AG04449 (cell line): ENCODE data around the gene GCNT2.
"Not testable (repeated sequence)": the region's sequence is repeated elsewhere in the genome, so short reads cannot be mapped to it uniquely, and the experiment has no call there.

Experiments used
- CTCF ChIA-PET: fragments of 350-600 bp; formaldehyde crosslinking; extraction: SDS; loops from one replicate; lab custom pipeline; 2021; ENCODE audit warnings: antibody characterized with exemption; lab: Yijun Ruan, JAX
- POLR2A ChIA-PET: fragments of 400-600, 350-600 bp; formaldehyde crosslinking; extraction: SDS; loops from one replicate; lab custom pipeline; 2020; ENCODE audit warnings: antibody characterized with exemption, inconsistent platforms; lab: Yijun Ruan, JAX
- DNase-seq: peaks from one replicate; pipeline ENCODE4 v3.0.0-alpha.2; 2010; ENCODE audit warnings: low read depth, low spot score
- H3K4me3 ChIP-seq: 2 replicates; pipeline ENCODE4 v1.5.1; 2011; ENCODE audit warnings: low read depth, mild to moderate bottlenecking, control low read depth, low read length
- TF ChIP-seq, protein P1 (sequence below): IDR thresholded peaks from one replicate; pipeline ENCODE4 v1.5.1; 2011; ENCODE audit warnings: mild to moderate bottlenecking, moderate library complexity, low read length, control low read depth, inconsistent platforms; ENCODE audit not compliant: insufficient read depth; ENCODE audit errors: missing control alignments

The GCNT2 gene

DNA sequence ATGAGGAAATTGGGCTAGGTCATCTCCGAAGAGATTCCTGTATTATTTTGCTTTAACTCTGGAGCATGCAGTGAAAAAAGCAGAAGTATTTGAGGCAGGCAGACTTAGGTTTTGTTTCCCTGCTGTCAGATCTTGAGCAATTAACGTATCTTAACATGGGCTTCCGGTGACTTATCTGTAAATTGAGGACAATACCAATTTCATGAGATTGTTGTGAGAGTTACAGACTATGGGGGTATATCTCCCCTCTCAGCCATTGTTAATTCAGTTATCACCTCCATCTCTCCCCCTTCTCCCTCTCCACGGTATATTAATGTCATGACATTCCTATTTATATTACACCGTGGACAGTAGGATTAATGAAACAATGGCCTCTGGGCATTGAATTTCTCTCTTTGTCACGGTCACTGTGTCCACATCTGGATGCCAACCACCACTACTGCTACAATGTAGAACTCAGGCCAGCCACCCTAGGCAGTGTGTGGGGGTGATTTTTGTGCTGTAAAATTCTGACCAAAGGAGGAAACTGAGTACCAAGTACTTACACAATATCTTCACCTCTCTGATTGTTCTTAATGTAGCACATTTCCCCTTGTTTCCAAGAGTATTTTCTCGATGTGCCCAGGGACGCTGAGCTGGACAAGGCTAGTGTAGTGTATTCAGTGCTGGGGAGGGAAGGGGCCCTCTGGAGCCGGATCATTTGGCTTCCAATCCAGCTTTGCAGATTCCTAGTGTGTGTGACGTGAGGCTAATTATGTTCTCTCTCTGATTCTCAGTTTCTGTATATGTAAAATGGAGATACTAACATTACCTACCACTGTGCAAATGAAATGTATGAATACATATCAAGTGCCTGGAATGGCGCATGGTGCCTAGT lies 77.2 kb downstream of the GCNT2 start:
- TF ChIP-seq, protein P1, sequence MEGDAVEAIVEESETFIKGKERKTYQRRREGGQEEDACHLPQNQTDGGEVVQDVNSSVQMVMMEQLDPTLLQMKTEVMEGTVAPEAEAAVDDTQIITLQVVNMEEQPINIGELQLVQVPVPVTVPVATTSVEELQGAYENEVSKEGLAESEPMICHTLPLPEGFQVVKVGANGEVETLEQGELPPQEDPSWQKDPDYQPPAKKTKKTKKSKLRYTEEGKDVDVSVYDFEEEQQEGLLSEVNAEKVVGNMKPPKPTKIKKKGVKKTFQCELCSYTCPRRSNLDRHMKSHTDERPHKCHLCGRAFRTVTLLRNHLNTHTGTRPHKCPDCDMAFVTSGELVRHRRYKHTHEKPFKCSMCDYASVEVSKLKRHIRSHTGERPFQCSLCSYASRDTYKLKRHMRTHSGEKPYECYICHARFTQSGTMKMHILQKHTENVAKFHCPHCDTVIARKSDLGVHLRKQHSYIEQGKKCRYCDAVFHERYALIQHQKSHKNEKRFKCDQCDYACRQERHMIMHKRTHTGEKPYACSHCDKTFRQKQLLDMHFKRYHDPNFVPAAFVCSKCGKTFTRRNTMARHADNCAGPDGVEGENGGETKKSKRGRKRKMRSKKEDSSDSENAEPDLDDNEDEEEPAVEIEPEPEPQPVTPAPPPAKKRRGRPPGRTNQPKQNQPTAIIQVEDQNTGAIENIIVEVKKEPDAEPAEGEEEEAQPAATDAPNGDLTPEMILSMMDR: no peak
- POLR2A ChIA-PET: no interaction called here
- CTCF ChIA-PET: no interaction called here
- no peak overlapping the region for H3K4me3 ChIP-seq
- DNase-seq: no peak

DNA sequence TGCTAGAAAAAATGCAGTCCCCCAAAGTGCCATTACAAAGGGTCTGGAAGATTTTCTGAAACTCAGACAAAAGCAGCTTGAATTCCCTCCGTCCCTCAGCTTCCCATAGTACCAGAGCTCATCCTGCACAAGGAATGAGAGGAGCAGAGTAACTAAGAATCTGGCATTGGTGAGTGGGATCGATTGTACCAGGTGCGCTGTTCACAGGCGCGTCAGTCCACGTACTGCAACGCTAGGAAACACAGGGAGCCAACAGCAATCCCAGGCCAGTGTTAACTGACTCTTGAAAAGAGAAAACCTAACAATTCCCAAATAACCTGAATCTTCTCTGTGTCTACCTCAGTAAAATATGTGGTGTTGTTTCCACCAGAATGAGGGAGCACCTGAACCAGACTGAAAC lies 77.9 kb downstream of the GCNT2 start:
- no peak for DNase-seq
- CTCF ChIA-PET: no interaction called here
- POLR2A ChIA-PET: no interaction called here
- H3K4me3 ChIP-seq: no peak overlapping the region
- TF ChIP-seq, protein P1: no peak

DNA sequence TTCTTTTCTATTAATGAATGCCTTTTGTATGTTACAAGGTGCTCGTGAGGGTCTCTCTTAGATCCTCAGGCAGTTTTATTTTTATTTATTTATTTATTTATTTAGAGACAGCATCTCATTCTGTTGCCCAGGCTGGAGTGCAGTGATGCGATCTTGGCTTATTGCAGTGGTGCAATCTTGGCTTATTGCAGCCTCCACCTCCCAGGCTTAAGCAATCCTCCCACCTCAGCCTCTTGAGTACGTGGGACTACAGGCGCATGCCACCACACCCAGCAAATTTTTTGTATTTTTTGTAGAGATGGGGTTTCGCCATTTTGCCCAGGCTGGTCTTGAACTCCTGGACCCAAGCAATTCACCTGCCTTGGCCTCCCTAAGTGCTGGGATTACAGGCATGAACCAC lies 79.5 kb downstream of the GCNT2 start:
- DNase-seq, POLR2A ChIA-PET, CTCF ChIA-PET, H3K4me3 ChIP-seq: not testable (repeated sequence)

DNA sequence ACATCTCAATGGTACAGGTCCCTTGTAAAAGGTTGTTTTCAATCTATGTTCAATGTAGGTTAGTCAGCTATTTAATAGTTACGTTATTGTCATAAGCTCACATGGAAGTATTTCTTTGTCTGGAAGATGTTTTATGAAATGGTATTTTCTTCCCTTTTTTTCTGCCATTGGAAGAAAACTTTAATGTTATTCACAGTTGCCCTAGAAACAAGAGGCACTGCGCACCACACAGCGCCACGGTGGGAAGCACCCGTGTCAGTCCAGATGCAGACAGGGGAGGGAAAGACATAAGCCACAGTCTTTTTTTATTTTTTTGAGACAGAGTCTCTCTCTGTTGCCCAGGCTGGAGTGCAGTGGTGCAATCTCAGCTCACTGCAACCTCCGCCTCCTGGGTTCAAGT lies 82.1 kb downstream of the GCNT2 start:
- TF ChIP-seq, protein P1: no peak
- ChIA-PET CTCF (no interaction called here), POLR2A (no interaction called here)

DNA sequence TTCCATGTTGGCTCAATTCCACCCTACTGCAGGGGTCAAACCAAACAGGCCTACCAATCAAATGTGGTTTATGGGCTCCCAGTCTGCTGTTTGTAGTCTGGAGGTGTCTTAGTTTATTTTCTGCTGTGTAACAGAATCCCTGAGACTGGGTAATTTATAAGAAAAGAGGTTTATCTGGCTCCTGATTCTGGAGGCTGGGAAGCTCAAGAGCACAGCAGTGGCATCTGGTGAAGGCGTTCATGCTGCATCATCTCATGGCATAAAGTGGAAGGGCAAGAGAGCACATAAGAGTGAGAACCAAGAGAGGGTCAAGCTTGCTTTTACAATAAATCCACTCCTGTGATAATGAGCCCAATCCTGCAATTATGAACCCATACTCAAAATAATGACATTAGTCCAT lies 87.9 kb downstream of the GCNT2 start:
- ChIA-PET POLR2A (no interaction called here), CTCF (no interaction called here)
- TF ChIP-seq, protein P1: no peak

More for the DNA sequence above, 82.1 kb downstream of the GCNT2 start:
- no peak for DNase-seq
- no peak overlapping the region for H3K4me3 ChIP-seq

DNA sequence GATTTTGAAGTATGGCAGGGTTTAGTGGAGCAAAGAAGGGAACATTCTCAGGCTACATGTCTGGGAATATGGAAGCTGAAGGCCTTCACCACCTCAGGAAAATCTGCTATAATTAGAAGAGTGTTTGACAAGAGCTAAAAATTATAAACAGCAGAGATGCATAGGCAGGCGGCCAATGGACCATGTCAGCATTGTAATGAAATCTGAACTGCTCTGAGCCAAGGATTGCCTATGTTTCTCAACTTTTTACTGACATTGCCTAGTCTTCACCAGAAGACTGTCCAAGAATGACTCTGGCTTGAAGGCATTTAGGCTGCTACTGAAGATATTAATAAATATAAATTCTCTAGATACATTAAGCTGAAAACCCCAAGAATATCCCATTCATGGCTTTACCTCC lies 89.1 kb downstream of the GCNT2 start:
- TF ChIP-seq, protein P1: no peak
- DNase-seq: peak; percentile 34
- POLR2A ChIA-PET: no interaction called here
- CTCF ChIA-PET: no interaction called here
- H3K4me3 ChIP-seq: no peak overlapping the region

More for the DNA sequence above, 87.9 kb downstream of the GCNT2 start:
- H3K4me3 ChIP-seq: no peak overlapping the region
- DNase-seq: no peak

DNA sequence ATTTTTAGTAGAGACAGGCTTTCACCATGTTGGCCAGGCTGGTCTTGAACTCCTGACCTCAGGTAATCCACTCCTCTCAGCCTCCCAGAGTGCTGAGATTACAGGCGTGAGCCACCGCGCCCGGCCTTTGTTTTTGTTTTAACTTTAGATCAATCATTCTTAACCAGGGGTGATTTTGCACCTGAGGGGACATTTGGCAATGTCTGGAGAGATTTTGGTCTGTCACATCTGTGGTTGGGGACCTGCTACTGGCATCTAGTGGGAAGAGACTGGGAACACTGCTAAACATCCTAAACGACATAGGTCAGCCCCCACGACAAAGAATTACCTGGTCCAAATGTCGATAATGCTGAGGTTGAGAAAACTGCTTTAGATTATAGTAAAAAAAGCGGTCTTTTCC lies 91.0 kb downstream of the GCNT2 start:
- ChIA-PET CTCF (no interaction called here), POLR2A (no interaction called here)
- TF ChIP-seq, protein P1: no peak
- no peak overlapping the region for H3K4me3 ChIP-seq
- no peak for DNase-seq
